Ishikawa (cell line): Measurements from ENCODE around the gene DCLK1.

Source experiments
- EP300 ChIP-seq: IDR thresholded peaks from 2 replicates; pipeline ENCODE4 v1.6.1; 2012; ENCODE audit warnings: borderline replicate concordance
- YY1 ChIP-seq: IDR thresholded peaks from 2 replicates; pipeline ENCODE4 v1.6.1; 2012; ENCODE audit warnings: low read depth
- TF ChIP-seq, protein P1 (sequence below): IDR thresholded peaks from 2 replicates; pipeline ENCODE4 v1.6.1; 2012; ENCODE audit warnings: low read depth, mild to moderate bottlenecking

DNA sequence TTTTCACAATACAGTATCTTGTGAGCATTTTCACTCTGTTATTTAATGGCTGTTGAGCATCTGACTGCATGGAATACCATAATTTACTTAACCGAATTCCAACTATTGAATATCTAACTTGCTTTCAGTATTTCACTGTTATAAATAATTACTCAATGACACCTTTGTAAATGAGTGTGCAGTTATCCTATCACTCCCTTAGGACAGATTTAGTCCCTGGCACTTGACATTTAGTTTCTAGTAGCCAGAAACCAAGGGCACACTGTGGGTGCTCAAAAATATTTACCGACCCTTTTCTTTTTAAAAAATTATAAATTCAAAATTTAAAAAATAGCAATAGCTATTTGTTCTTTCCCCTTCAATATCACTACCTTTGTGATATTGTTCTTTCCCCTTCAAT is 258.8 kb downstream of the DCLK1 start:
- TF ChIP-seq, protein P1, sequence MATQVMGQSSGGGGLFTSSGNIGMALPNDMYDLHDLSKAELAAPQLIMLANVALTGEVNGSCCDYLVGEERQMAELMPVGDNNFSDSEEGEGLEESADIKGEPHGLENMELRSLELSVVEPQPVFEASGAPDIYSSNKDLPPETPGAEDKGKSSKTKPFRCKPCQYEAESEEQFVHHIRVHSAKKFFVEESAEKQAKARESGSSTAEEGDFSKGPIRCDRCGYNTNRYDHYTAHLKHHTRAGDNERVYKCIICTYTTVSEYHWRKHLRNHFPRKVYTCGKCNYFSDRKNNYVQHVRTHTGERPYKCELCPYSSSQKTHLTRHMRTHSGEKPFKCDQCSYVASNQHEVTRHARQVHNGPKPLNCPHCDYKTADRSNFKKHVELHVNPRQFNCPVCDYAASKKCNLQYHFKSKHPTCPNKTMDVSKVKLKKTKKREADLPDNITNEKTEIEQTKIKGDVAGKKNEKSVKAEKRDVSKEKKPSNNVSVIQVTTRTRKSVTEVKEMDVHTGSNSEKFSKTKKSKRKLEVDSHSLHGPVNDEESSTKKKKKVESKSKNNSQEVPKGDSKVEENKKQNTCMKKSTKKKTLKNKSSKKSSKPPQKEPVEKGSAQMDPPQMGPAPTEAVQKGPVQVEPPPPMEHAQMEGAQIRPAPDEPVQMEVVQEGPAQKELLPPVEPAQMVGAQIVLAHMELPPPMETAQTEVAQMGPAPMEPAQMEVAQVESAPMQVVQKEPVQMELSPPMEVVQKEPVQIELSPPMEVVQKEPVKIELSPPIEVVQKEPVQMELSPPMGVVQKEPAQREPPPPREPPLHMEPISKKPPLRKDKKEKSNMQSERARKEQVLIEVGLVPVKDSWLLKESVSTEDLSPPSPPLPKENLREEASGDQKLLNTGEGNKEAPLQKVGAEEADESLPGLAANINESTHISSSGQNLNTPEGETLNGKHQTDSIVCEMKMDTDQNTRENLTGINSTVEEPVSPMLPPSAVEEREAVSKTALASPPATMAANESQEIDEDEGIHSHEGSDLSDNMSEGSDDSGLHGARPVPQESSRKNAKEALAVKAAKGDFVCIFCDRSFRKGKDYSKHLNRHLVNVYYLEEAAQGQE: no peak
- TF ChIP-seq EP300 (no peak), YY1 (no peak)
